Heart right ventricle (tissue), 16 donors: ENCODE measurements around the gene ALK. TPM values are rescaled to one million over a fixed set of nuclear protein-coding genes. Genes with fewer than 3 reads are reported as not detected.

ENCODE experiments used
- ATAC-seq, 8 donors: fragments of 200-7000 bp; cut with Tn5 transposase; one replicate each; pipeline ENCODE4 v1.9.1; 2020; ENCODE audit warnings: mild to moderate bottlenecking in 8 of 8, moderate library complexity in 8 of 8, moderate number of reproducible peaks in 1 of 8
- DNase-seq, 2 donors: peaks; one replicate each; pipeline ENCODE4 v3.0.0-alpha.2; 2020
- H3K27ac ChIP-seq, 10 donors: fragments of 200-600 bp; sonication (generic) in 2 of 10; one replicate each; pipeline versions ENCODE4 v1.5.0 to v1.8.0; 2020 to 2022; ENCODE audit warnings: mild to moderate bottlenecking in 3 of 10
- H3K27me3 ChIP-seq, 7 donors: fragments of 200-600 bp; one replicate each; pipeline ENCODE4 v1.8.0; 2021 to 2022; ENCODE audit warnings: mild to moderate bottlenecking in 2 of 7
- H3K36me3 ChIP-seq, 9 donors: fragments of 200-600 bp; sonication (generic) in 1 of 9; one replicate each; pipeline versions ENCODE4 v1.5.0 to v1.8.0; 2020 to 2022; ENCODE audit warnings: mild to moderate bottlenecking in 2 of 9
- H3K4me1 ChIP-seq, 9 donors: fragments of 200-600 bp; sonication (generic) in 1 of 9; one replicate each; pipeline versions ENCODE4 v1.5.0 to v1.8.0; 2020 to 2022; ENCODE audit warnings: mild to moderate bottlenecking in 4 of 9
- H3K4me3 ChIP-seq, 10 donors: fragments of 200-600 bp; sonication (generic) in 2 of 10; one replicate each; pipeline versions ENCODE4 v1.5.0 to v1.8.0; 2020 to 2022; ENCODE audit warnings: mild to moderate bottlenecking in 7 of 10, moderate library complexity in 2 of 10
- H3K9me3 ChIP-seq, 11 donors: fragments of 200-600 bp in 10 of 11; sonication (generic) in 2 of 11; one replicate each; pipeline versions ENCODE4 v1.5.0 to v1.8.0; 2013 to 2022; ENCODE audit warnings: mild to moderate bottlenecking in 2 of 11, control low read depth in 1 of 11, moderate library complexity in 1 of 11
- WGBS, 2 donors: extraction: QIAGEN DNeasy Blood & Tissue Kit; methylation state at CpG; one replicate each; pipeline ENCODE4 v1.1.7; 2013; ENCODE audit warnings: inconsistent platforms in 1 of 2; 5-methylcytosine and 5-hydroxymethylcytosine counted together
- intact Hi-C, 10 donors: fragments of 100-400 bp; cut with DNase I; formaldehyde crosslinking; loops; one replicate each; pipeline versions ENCODE4 v1.11.1 to v1.14.2; 2022
- polyA plus RNA-seq, 2 donors: library from polyadenylated mRNA; stranded (reverse); fragments of 200-250 nt; gene quantifications; one replicate each; pipeline ENCODE4 v1.2.3, GENCODE V29; 2013
- total RNA-seq, 10 donors: library from RNA; stranded (reverse); fragmentation: NEBNext Ultra II Directional in 3 of 10; extraction: Animal tissue kit (Norgen Biotek cat#: 25700) in 3 of 10; gene quantifications; one replicate each; pipeline versions ENCODE4 v1.2.1 to v1.2.4, GENCODE V29; 2021 to 2023
- TF ChIP-seq, protein P1 (sequence below), 9 donors: fragments of 200-600 bp; sonication (generic) in 2 of 9; IDR thresholded peaks; one replicate each; pipeline versions ENCODE4 v1.5.0 to v1.8.0; 2021 to 2022; ENCODE audit warnings: antibody characterized with exemption in 9 of 9, mild to moderate bottlenecking in 5 of 9, moderate library complexity in 1 of 9
- donor health status: Arrhythmogenic right ventricular cardiomyopathy.
- donor health status: ischemic (EF 13 %, LVEDD 7.1; RV severe dilation, severe dysfunction).
- donor health status: healthy with polysubstance abuse.
- donor health status: DM: no; HTN: yes; CAD: no.
- donor health status: DM: no; HTN: no; CAD: no.
- donor health status: ischemic (EF 25% LVEDD 6.9; RV normal size, moderate dysfunction).
- donor health status: ischemic (EF 25% LVEDD 5.7; RV mildly dilated, moderate dysfunction).
- donor health status: healthy.
- donor health status: DM: yes; HTN: yes; CAD: no.
- donor health status: Ischemic cardiomyopathy.
- donor health status: ischemic (EF 35%, LVEDD 5.7; RV mildly dilated, moderate dysfunction).
- donor health status: nonischemic (EF 11% LVEDD 7.7; RV severe dilation, severe dysfunction).
- donor health status: DM: yes; HTN: yes; CAD: no.
- donor health status: PGD.
- donor health status: ischemic (EF 29% LVEDD 5.4; RV normal size, mild dysfunction).
- donor health status: nonischemic (EF 23%, LVEDD 6.1; RV moderate dilation, normal function).

The ALK gene
- total and polyA plus RNA-seq, 12 donors: 0.01 to 0.24 (median 0.08) TPM; not detected in 7

DNA sequence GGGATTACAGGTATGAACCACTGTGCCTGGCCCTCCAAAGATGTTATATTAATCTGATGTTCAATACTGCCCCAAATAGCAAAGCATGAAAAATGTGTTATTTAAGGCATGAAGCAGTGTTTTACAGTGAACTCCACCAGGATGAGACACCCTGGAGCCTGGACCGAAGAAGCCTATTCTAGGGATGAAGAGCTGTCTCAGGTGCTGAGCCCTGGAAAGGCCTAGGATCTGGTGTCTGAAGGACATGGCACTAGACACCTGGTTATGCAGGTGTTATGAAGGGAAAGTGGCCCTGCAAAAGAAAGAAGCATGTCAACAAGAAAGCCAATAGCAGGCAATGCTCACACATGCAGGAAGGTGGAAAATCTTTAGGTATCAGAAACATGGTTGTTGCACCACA lies 431.8 kb downstream of the ALK start:
- DNase-seq: no peak
- TF ChIP-seq, protein P1, sequence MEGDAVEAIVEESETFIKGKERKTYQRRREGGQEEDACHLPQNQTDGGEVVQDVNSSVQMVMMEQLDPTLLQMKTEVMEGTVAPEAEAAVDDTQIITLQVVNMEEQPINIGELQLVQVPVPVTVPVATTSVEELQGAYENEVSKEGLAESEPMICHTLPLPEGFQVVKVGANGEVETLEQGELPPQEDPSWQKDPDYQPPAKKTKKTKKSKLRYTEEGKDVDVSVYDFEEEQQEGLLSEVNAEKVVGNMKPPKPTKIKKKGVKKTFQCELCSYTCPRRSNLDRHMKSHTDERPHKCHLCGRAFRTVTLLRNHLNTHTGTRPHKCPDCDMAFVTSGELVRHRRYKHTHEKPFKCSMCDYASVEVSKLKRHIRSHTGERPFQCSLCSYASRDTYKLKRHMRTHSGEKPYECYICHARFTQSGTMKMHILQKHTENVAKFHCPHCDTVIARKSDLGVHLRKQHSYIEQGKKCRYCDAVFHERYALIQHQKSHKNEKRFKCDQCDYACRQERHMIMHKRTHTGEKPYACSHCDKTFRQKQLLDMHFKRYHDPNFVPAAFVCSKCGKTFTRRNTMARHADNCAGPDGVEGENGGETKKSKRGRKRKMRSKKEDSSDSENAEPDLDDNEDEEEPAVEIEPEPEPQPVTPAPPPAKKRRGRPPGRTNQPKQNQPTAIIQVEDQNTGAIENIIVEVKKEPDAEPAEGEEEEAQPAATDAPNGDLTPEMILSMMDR (IDR thresholded peaks at IDR 0.05): no peak
- Histone ChIP-seq H3K4me1 (no peaks in the 10 kb centered on the region), H3K9me3 (peaks cover 0 to 9% (median 0%) of the 10 kb centered on the region in 11 donors), H3K4me3 (no peak overlapping the region), H3K27ac (no peak overlapping the region), H3K36me3 (no peaks in the 10 kb centered on the region), H3K27me3 (no peaks in the 10 kb centered on the region)
- no peak for ATAC-seq
- WGBS, 2 donors: 76 to 98% methylated on average over 1 of the region's 1 CpG
- intact Hi-C loops: no loop called here

DNA sequence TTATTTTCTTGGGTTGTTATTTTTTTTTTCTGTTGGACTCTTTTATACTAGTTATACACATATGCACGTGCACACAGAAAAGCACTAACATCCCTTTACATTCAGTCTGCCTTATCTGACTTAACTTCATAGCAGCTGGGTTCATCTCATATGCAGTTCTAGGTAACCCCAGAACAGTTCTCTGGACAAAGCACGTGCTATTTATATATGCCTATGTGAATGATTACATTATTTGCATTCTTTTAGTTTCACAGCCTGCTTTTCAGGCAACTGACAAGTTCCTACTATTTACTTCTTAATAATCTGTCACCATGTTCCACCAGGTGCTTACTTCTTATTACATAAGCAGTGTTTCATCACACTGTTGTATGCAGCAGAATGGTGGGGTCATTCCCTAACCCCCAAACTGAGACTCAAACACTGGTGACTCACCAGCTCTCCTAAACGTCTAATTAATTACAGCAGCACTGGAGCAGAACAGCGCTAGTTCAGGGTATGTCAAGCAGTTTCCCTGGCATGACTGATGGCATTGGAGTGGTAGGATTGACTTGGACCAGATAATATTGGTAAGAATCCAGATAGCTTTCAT lies 433.3 kb downstream of the ALK start:
- no peak for DNase-seq
- Histone ChIP-seq H3K9me3 (peaks cover 0 to 9% (median 0%) of the 10 kb centered on the region in 11 donors), H3K4me3 (no peak overlapping the region), H3K36me3 (no peaks in the 10 kb centered on the region), H3K4me1 (no peaks in the 10 kb centered on the region), H3K27ac (no peak overlapping the region), H3K27me3 (no peaks in the 10 kb centered on the region)
- intact Hi-C loops: no loop called here
- TF ChIP-seq, protein P1 (IDR thresholded peaks at IDR 0.05): no peak
- WGBS, 2 donors: 71 to 72% methylated on average over 4 of the region's 4 CpGs
- ATAC-seq: no peak

DNA sequence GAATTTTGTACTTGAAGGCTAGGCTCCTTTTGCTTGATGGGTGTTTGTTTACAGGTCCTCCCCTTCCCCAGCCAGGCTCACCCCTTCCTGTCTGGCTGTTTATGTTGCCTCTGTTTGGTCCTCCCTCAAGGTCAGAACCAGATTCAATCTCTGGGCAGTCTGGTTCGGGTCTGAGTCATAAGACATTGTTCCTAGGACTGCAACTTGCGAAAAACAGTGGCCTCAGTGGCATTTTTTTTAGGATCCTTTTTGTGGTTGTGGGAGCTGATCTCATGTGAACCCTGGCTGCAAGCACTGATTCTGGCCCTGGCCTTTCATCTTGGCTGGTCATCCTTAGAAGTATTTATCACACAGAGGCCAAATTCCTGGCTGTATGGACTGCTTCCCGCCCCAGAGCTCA lies 435.8 kb downstream of the ALK start:
- 26 to 76% methylated on average over 3 of the region's 3 CpGs for WGBS, 2 donors
- Histone ChIP-seq H3K27me3 (no peaks in the 10 kb centered on the region), H3K36me3 (no peaks in the 10 kb centered on the region), H3K4me1 (no peaks in the 10 kb centered on the region), H3K27ac (no peak overlapping the region), H3K9me3 (peaks cover 0 to 9% (median 0%) of the 10 kb centered on the region in 11 donors), H3K4me3 (no peak overlapping the region)
- no peak for DNase-seq
- TF ChIP-seq, protein P1 (IDR thresholded peaks at IDR 0.05): no peak
- ATAC-seq: no peak
- intact Hi-C loops: no loop called here

DNA sequence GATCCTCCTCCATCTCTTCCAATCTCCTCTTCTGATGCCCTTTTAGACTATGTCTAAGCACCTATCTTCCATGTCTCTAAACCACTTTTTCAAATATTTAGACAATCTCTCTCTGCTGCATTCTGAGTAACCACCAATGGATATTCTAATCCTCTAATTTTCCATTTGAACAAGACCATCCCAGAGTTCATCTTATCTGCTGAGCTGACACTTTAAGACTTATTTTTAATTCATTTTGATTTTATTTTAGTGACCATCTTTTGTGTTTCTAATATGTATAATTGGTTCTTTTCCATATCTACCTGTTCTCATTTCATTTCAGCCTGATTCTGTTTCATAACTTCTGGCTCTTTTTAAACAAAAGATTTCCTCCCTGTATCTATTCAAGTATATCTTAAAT lies 436.3 kb downstream of the ALK start:
- no peak overlapping the region for H3K4me3 ChIP-seq
- H3K36me3 ChIP-seq: no peaks in the 10 kb centered on the region
- DNase-seq (no peak), ATAC-seq (no peak)
- no peaks in the 10 kb centered on the region for H3K4me1 ChIP-seq
- TF ChIP-seq, protein P1 (IDR thresholded peaks at IDR 0.05): no peak
- H3K9me3 ChIP-seq: peaks cover 0 to 9% (median 0%) of the 10 kb centered on the region in 11 donors
- no peaks in the 10 kb centered on the region for H3K27me3 ChIP-seq
- intact Hi-C loops: no loop called here
- no peak overlapping the region for H3K27ac ChIP-seq
